T-cell (primary cell): ENCODE results near the gene CLCN7. TPM values are rescaled to one million over a fixed set of nuclear protein-coding genes. Genes with fewer than 3 reads are reported as not detected.
"Not testable (repeated sequence)": the region's sequence is repeated elsewhere in the genome, so short reads cannot be mapped to it uniquely, and the experiment has no call there.

ENCODE experiments used
- ATAC-seq, 4 experiments: fragments of 200-7000 bp in 3 of 4; fragments of 150-1000 bp in 1 of 4; cut with Tn5 transposase; replicated peaks in 1 of 4; 1 replicate in 3 of 4; 2 replicates in 1 of 4; pipeline ENCODE4 v1.10.0; 2021; ENCODE audit warnings: moderate library complexity in 3 of 4, mild to moderate bottlenecking in 2 of 4, moderate number of reproducible peaks in 1 of 4
- CTCF ChIA-PET, 2 donors: fragments of 300-600 bp; sonication (Branson Sonifier 250); formaldehyde crosslinking; loops; one replicate each; lab custom pipeline; 2022; ENCODE audit warnings: antibody characterized with exemption in 2 of 2; lab: Charles Lee
- POLR2A ChIA-PET, 2 donors: fragments of 300-600 bp; sonication (Branson Sonifier 250); formaldehyde crosslinking; loops; one replicate each; lab custom pipeline; 2022; ENCODE audit warnings: antibody characterized with exemption in 2 of 2; lab: Charles Lee
- DNase-seq, 35 experiments: peaks; one replicate each; pipeline versions ENCODE4 v3.0.0 to v3.0.0-alpha.2; 2013 to 2023
- H3K27ac ChIP-seq: one replicate; pipeline ENCODE4 v1.5.1; 2013; ENCODE audit warnings: low read length
- H3K27me3 ChIP-seq, 2 experiments: replicated peaks in 1 of 2; 1 replicate in 1 of 2; 2 replicates in 1 of 2; pipeline versions ENCODE4 v1.6.1 to v1.7.0; 2013; ENCODE audit warnings: low read length in 1 of 2, mixed read lengths in 1 of 2; ENCODE audit not compliant: control insufficient read depth in 2 of 2, insufficient read depth in 2 of 2; ENCODE audit errors: extremely low read depth in 1 of 2
- H3K36me3 ChIP-seq, 2 donors: 1 replicate in 1 of 2; 2 replicates in 1 of 2; pipeline versions ENCODE4 v1.6.1 to v1.7.0; 2013; ENCODE audit warnings: low read length in 1 of 2; ENCODE audit not compliant: control insufficient read depth in 2 of 2, insufficient read depth in 1 of 2; ENCODE audit errors: extremely low read depth in 1 of 2
- H3K4me1 ChIP-seq, 2 experiments: 1 replicate in 1 of 2; 2 replicates in 1 of 2; pipeline versions ENCODE4 v1.6.1 to v1.7.0; 2013; ENCODE audit warnings: low read length in 2 of 2, mixed read lengths in 1 of 2; ENCODE audit not compliant: insufficient read depth in 2 of 2, control insufficient read depth in 1 of 2; ENCODE audit errors: extremely low read depth in 1 of 2
- H3K4me3 ChIP-seq, 2 donors: 1 replicate in 1 of 2; 2 replicates in 1 of 2; pipeline versions ENCODE4 v1.5.1 to v1.7.0; 2013; ENCODE audit warnings: mild to moderate bottlenecking in 2 of 2, low read length in 1 of 2, moderate library complexity in 1 of 2; ENCODE audit not compliant: control insufficient read depth in 1 of 2; ENCODE audit errors: extremely low read depth in 1 of 2
- H3K9me3 ChIP-seq: 2 replicates; pipeline ENCODE4 v1.7.0; 2013
- H3K27ac Mint-ChIP-seq, 2 donors: one replicate each; pipeline ENCODE4 v1.8.0; 2020 to 2021; ENCODE audit warnings: mild to moderate bottlenecking in 2 of 2, mixed read lengths in 2 of 2
- H3K27me3 Mint-ChIP-seq, 2 donors: one replicate each; pipeline ENCODE4 v1.8.0; 2021 to 2022; ENCODE audit warnings: mixed read lengths in 2 of 2
- H3K36me3 Mint-ChIP-seq: one replicate; pipeline ENCODE4 v1.8.0; 2021; ENCODE audit warnings: mixed read lengths
- H3K4me1 Mint-ChIP-seq, 3 donors: one replicate each; pipeline ENCODE4 v1.8.0; 2020 to 2022; ENCODE audit warnings: mixed read lengths in 3 of 3, mild to moderate bottlenecking in 1 of 3
- H3K4me3 Mint-ChIP-seq, 3 donors: one replicate each; pipeline ENCODE4 v1.8.0; 2020 to 2022; ENCODE audit warnings: mild to moderate bottlenecking in 3 of 3, mixed read lengths in 3 of 3, moderate library complexity in 3 of 3
- H3K9me3 Mint-ChIP-seq, 3 donors: one replicate each; pipeline ENCODE4 v1.8.0; 2020 to 2022; ENCODE audit warnings: mixed read lengths in 3 of 3
- WGBS: methylation state at CpG from one replicate; pipeline ENCODE4 v1.1.5; 2013; ENCODE audit warnings: missing lambda C conversion rate; ENCODE audit not compliant: insufficient coverage; 5-methylcytosine and 5-hydroxymethylcytosine counted together
- total RNA-seq, 35 experiments: library from RNA in 6 of 35; stranded (reverse) in 6 of 35; fragments of 120-200 nt in 1 of 35; gene quantifications; one replicate each; pipeline versions ENCODE4 v1.2.1 to v1.2.4 and lab custom pipeline; 2013 to 2026

CLCN7 gene
- total RNA-seq, 5 donors from 2014 or later (not counting 1 experiment from before 2014, with no cell fraction given), result 77.1 to 141 (median 114) TPM

DNA sequence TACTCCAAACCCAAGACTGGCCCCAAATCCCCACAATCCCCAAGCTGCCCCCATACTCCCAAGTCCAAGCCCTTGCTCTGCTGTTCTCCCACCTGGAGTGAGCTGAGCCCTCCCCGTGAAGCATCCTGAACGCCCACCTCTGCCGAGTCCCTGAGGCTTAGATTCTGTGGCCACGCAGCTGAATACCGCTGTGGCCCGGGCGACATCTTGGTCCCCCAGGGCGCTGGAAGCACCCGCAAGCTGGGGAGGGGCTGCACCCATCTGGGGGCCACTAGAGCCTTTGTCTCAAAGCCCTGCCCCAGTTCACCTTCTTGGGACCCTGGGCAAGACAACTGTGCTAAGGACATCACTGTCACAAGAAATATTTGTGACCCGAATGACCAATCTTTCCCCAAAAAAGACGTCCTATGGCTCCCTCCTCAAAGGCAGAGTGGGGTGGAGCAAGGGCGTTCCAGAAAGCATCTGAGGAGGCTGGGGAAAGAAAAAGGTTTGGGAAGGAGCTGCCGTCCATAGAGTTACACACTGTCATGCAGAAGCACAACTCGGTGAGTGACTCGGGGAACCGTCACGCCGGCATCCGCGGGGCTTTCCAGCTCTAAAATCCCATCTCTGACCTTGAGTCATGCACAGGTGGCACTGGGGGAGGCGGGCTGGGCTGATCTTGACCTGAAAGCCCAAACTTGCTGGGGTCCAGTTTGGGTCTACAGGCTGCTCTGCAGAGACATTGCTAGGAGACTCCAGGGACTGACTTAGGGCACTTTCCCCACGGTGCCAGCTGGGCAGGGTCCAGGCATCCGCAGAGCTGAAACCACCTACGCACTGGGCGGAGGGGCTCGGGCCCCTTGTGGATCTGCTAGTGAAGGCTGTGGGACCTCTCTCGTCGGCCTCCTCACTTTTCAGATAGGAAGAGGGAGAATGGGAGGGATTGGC, 7.3 kb upstream of the CLCN7 start:
- Histone ChIP-seq H3K4me1 (no peaks in the 10 kb centered on the region), H3K4me3 (no peak overlapping the region), H3K27ac (no peak overlapping the region), H3K36me3 (no peaks in the 10 kb centered on the region), H3K9me3 (no peaks in the 10 kb centered on the region), H3K27me3 (peaks cover 0 to 15% of the 10 kb centered on the region in 2 experiments)
- Mint-ChIP-seq H3K4me1 (peaks cover 0 to 2% (median 0%) of the 10 kb centered on the region in 3 donors), H3K27me3 (no peaks in the 10 kb centered on the region), H3K27ac (no peak overlapping the region), H3K9me3 (no peaks in the 10 kb centered on the region), H3K4me3 (no peak overlapping the region), H3K36me3 (no peaks in the 10 kb centered on the region)
- CTCF ChIA-PET, result no interaction called here
- DNase-seq (no peak), ATAC-seq (no peak)
- POLR2A ChIA-PET, result no interaction called here
- 92% methylated on average over 19 of the region's 28 CpGs for WGBS

DNA sequence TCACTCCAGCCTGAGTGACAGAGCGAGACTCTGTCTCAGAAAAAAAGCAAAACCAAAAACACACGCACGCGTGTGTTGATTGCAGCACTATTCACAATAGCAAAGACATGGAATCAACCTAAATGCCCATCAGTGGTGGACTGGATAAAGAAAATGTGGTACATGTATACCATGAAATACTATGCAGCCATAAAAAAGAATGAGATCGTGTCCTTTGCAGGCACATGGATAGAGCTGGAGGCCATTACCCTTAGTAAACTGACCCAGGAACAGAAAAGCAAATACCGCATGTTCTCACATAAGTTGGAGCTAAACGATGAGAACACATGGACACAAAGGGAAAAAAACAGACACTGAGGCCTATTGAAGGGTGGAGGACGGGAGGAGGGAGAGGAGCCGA, 4.1 kb upstream of the CLCN7 start:
- H3K9me3 Mint-ChIP-seq, ATAC-seq, H3K4me3 ChIP-seq, H3K4me3 Mint-ChIP-seq, POLR2A ChIA-PET, H3K36me3 Mint-ChIP-seq, CTCF ChIA-PET, H3K27ac ChIP-seq, H3K36me3 ChIP-seq, DNase-seq, H3K27me3 Mint-ChIP-seq, H3K9me3 ChIP-seq: not testable (repeated sequence)
- Histone ChIP-seq H3K4me1 (peaks cover 4 to 14% of the 10 kb centered on the region in 2 experiments), H3K27me3 (peaks cover 0 to 12% of the 10 kb centered on the region in 2 experiments)
- WGBS, result 100% methylated on average over 1 of the region's 9 CpGs
- peak overlapping the region in 1 of 2 donors; percentile 40 for H3K27ac Mint-ChIP-seq
- peaks cover 0 to 13% (median 11%) of the 10 kb centered on the region in 3 donors for H3K4me1 Mint-ChIP-seq

DNA sequence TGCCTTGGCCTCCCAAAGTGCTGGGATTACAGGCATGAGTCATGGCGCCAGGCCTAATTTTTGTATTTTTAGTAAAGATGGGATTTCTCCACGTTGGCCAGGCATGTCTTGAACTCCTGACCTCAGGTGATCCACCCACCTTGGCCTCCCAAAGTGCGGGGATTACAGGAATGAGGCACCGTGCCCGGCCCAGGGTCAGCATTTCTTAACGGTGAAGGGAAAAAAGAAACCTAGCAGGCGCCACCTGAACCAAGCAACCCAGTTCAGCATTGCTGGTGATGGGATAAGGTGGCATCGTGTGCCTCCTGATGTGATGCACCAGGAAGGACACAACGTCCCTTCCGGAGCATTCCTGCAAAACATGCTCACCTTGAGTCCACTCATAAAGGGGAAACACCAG, 2.2 kb upstream of the CLCN7 start:
- Mint-ChIP-seq H3K4me3 (peak overlapping the region in 1 of 3 donors; percentile 76), H3K27ac (no peak overlapping the region), H3K27me3 (no peaks in the 10 kb centered on the region), H3K36me3 (no peaks in the 10 kb centered on the region), H3K4me1 (peaks cover 11 to 25% (median 19%) of the 10 kb centered on the region in 3 donors), H3K9me3 (no peaks in the 10 kb centered on the region)
- DNase-seq (no peak), ATAC-seq (no peak)
- H3K36me3 ChIP-seq, result no peaks in the 10 kb centered on the region
- no peaks in the 10 kb centered on the region for H3K9me3 ChIP-seq
- no peak overlapping the region for H3K27ac ChIP-seq
- peaks cover 6 to 19% of the 10 kb centered on the region in 2 experiments for H3K4me1 ChIP-seq
- peaks cover 0 to 4% of the 10 kb centered on the region in 2 experiments for H3K27me3 ChIP-seq
- ChIA-PET POLR2A (interaction anchor here in 1 of 2 donors (0.8 kb wide), 1 partner anchor 484 kb away, joined by 8 read pairs; no protein-coding TSS in a partner anchor), CTCF (no interaction called here)
- H3K4me3 ChIP-seq, result no peak overlapping the region
- 95% methylated on average over 5 of the region's 10 CpGs for WGBS

DNA sequence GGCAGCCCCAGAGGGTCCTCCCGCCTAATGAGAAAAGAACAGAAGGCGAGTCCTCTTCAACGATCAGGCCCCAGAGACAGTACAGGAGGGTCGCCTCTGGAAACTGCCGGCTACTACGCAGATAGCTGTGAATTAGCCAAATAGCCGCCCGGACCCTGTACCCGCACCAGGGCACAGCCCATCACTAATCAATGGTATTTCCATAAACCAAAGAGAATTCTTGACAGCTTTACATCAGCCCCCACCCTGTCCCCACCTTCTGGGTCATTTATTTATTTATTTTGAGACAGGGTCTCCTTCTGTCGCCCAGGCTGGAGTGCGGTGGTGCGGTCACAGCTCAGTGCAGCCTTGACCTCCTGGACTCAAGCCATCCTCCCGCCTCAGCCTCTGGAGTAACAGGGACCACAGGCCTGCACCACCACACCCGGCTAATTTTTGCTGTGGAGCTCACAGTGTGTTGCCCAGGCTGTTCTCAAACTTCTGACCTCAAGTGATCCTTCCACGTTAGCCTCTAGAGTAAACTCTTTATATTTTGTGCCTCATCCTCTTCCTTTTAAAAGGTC, 805 bp upstream of the CLCN7 start:
- CTCF ChIA-PET, result no interaction called here
- ATAC-seq, result no peak
- POLR2A ChIA-PET, result no interaction called here

DNA sequence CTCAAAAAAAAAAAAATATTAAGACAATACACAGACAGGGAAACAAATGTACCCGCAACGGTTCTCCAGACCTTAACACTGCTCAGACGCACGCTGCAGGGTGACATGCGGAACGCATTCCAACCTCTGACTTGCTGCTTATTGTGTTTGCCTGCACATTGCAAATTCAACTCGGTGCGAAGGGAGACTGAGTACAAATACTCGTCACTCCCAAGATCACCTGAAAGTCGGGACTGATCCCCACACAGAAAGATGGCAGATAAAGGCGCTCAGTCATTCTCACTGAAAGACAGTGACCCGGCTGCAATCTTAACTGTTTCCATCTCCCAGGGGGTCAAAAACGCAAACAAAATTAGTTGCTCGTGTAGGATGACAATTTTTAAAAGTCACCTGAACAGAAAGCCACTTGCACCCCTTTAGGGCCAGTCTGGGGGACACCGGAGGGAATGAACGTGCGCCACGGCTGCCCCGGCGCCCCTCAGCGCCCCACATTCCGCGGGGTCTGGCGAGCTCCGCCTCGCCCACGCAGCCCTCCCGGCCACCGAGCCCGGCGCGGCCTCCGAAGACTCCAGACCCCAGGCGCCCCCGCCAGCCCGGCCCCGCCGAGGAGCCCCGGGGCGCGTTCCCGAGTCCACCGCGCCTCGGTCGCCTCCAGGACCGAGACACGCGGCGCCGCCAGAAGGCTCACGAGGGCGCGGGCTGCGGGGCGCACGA, 589 bp downstream of the CLCN7 start:
- DNase-seq (peak in 1 of 35 experiments; percentile 8), ATAC-seq (peak in 3 of 4 experiments; percentile 14 to 26 (median 17))
- Histone ChIP-seq H3K27ac (no peak overlapping the region), H3K36me3 (no peaks in the 10 kb centered on the region), H3K9me3 (no peaks in the 10 kb centered on the region), H3K27me3 (no peaks in the 10 kb centered on the region), H3K4me3 (peak overlapping the region; percentile 61 to 67), H3K4me1 (peaks cover 6 to 43% of the 10 kb centered on the region in 2 experiments)
- no peak overlapping the region for H3K27ac Mint-ChIP-seq
- H3K36me3 Mint-ChIP-seq, result no peaks in the 10 kb centered on the region
- peaks cover 35 to 45% (median 42%) of the 10 kb centered on the region in 3 donors for H3K4me1 Mint-ChIP-seq
- CTCF ChIA-PET, result no interaction called here
- H3K9me3 Mint-ChIP-seq, result no peaks in the 10 kb centered on the region
- no peaks in the 10 kb centered on the region for H3K27me3 Mint-ChIP-seq
- POLR2A ChIA-PET, result no interaction called here
- 13% methylated on average over 57 of the region's 57 CpGs for WGBS
- peak overlapping the region; percentile 66 to 76 (median 74) for H3K4me3 Mint-ChIP-seq

More for the DNA sequence above, 805 bp upstream of the CLCN7 start:
- Histone ChIP-seq H3K4me3 (peak overlapping the region; percentile 61 to 74), H3K27me3 (no peaks in the 10 kb centered on the region), H3K27ac (peak overlapping the region; percentile 76), H3K4me1 (peaks cover 6 to 32% of the 10 kb centered on the region in 2 experiments), H3K9me3 (no peaks in the 10 kb centered on the region), H3K36me3 (no peaks in the 10 kb centered on the region)
- 70% methylated on average over 11 of the region's 15 CpGs for WGBS
- Mint-ChIP-seq H3K27me3 (no peaks in the 10 kb centered on the region), H3K4me3 (peak overlapping the region; percentile 76 to 81 (median 77)), H3K27ac (peak overlapping the region; percentile 86 to 87), H3K9me3 (no peaks in the 10 kb centered on the region), H3K36me3 (no peaks in the 10 kb centered on the region), H3K4me1 (peaks cover 23 to 36% (median 33%) of the 10 kb centered on the region in 3 donors)
- no peak for DNase-seq

DNA sequence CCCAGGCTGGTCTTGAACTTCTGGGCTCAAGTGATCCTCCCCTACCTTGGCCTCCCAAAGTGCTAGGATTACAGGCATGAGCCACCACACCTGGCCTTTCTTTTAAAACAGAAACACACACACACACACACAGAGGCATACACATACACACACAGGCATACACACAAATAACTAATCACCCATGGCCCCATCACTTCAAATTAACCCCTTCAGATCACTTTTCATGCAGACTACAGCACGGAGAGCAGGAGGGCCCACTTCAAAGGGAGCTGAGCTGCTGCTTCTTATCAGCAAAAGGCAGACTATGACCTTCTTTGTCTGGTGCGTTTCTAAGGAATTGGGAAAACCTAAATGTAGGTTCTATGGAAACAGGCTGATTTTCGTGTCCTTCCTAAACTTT, 1.9 kb downstream of the CLCN7 start:
- ATAC-seq, result no peak
- H3K9me3 Mint-ChIP-seq, result no peaks in the 10 kb centered on the region
- CTCF ChIA-PET, result no interaction called here

More for the DNA sequence above, 1.9 kb downstream of the CLCN7 start:
- Histone ChIP-seq H3K36me3 (no peaks in the 10 kb centered on the region), H3K27me3 (no peaks in the 10 kb centered on the region), H3K4me1 (peaks cover 6 to 43% of the 10 kb centered on the region in 2 experiments), H3K27ac (no peak overlapping the region), H3K4me3 (no peak overlapping the region), H3K9me3 (no peaks in the 10 kb centered on the region)
- POLR2A ChIA-PET, result interaction anchor here in 1 of 2 donors (0.7 kb wide), 1 partner anchor 32 kb away, joined by 3 read pairs; no protein-coding TSS in a partner anchor
- peaks cover 35 to 48% (median 44%) of the 10 kb centered on the region in 3 donors for H3K4me1 Mint-ChIP-seq
- peak overlapping the region; percentile 58 to 68 (median 68) for H3K4me3 Mint-ChIP-seq
- no peak for DNase-seq
- H3K27me3 Mint-ChIP-seq, result no peaks in the 10 kb centered on the region
- H3K36me3 Mint-ChIP-seq, result no peaks in the 10 kb centered on the region
- H3K27ac Mint-ChIP-seq, result peak overlapping the region in 1 of 2 donors; percentile 72
- 100% methylated on average over 2 of the region's 3 CpGs for WGBS
